SK-N-SH (cell line): ENCODE data around the gene PPP1R12A. TPM values are rescaled to one million over a fixed set of nuclear protein-coding genes. Genes with fewer than 3 reads are reported as not detected.
"Not testable (repeated sequence)": the region's sequence is repeated elsewhere in the genome, so short reads cannot be mapped to it uniquely, and the experiment has no call there.

Experiments
- CTCF ChIA-PET: fragments of 300-600, 350-600 bp; formaldehyde crosslinking; extraction: SDS; loops from one replicate; lab custom pipeline; 2021; lab: Yijun Ruan, JAX
- POLR2A ChIA-PET: fragments of 350-600 bp; sonication (Branson Sonifier 250); formaldehyde crosslinking; extraction: SDS; loops from one replicate; lab custom pipeline; 2020; ENCODE audit warnings: antibody characterized with exemption, inconsistent platforms; lab: Yijun Ruan, JAX
- DNase-seq: peaks from one replicate; pipeline ENCODE4 v3.0.0; 2012
- H2AFZ ChIP-seq: fragments of 200-600 bp; sonication (generic); 2 replicates; pipeline ENCODE4 v1.8.1; 2016; ENCODE audit warnings: antibody characterized with exemption, mild to moderate bottlenecking, low read depth
- H3F3A ChIP-seq: fragments of 200-600 bp; sonication (generic); replicated peaks from 2 replicates; pipeline ENCODE3; 2016; ENCODE audit warnings: antibody characterized with exemption, mild to moderate bottlenecking; ENCODE audit not compliant: insufficient read depth
- H3K27ac ChIP-seq, 2 experiments: fragments of 200-500 bp in 1 of 2; fragments of 200-600 bp in 1 of 2; sonication (Bioruptor generic) in 1 of 2; sonication (generic), shearing (Covaris generic) in 1 of 2; 2 replicates each; pipeline versions ENCODE4 v1.5.1 to v1.6.1; 2014 to 2016; ENCODE audit warnings: low read depth in 2 of 2, inconsistent platforms in 1 of 2, low read length in 1 of 2, mild to moderate bottlenecking in 1 of 2, mixed read lengths in 1 of 2
- H3K27me3 ChIP-seq: fragments of 200-600 bp; sonication (generic), shearing (Covaris generic); 2 replicates; pipeline ENCODE4 v1.6.1; 2016; ENCODE audit warnings: mixed run types; ENCODE audit not compliant: insufficient read depth
- H3K36me3 ChIP-seq, 2 experiments: fragments of 200-500 bp in 1 of 2; fragments of 200-600 bp in 1 of 2; sonication (Bioruptor generic) in 1 of 2; sonication (generic) in 1 of 2; replicated peaks in 1 of 2; 2 replicates each; pipeline versions ENCODE3 to v1.5.1; 2014 to 2016; ENCODE audit warnings: low read length in 1 of 2, mild to moderate bottlenecking in 1 of 2; ENCODE audit not compliant: insufficient read depth in 2 of 2, control insufficient read depth in 1 of 2
- H3K4me1 ChIP-seq, 2 experiments: fragments of 200-500 bp in 1 of 2; fragments of 200-600 bp in 1 of 2; sonication (Bioruptor generic) in 1 of 2; sonication (generic), shearing (Covaris generic) in 1 of 2; 2 replicates each; pipeline versions ENCODE4 v1.5.1 to v1.6.1; 2014 to 2016; ENCODE audit warnings: low read depth in 1 of 2, low read length in 1 of 2, mixed run types in 1 of 2; ENCODE audit not compliant: insufficient read depth in 2 of 2, control insufficient read depth in 1 of 2
- H3K4me2 ChIP-seq: fragments of 200-600 bp; sonication (generic), shearing (Covaris generic); 2 replicates; pipeline ENCODE4 v1.6.1; 2017; ENCODE audit warnings: mixed run types
- H3K4me3 ChIP-seq, 2 experiments: fragments of 200-500 bp in 1 of 2; fragments of 200-600 bp in 1 of 2; sonication (Bioruptor generic) in 1 of 2; sonication (generic), shearing (Covaris generic) in 1 of 2; 2 replicates each; pipeline versions ENCODE4 v1.5.1 to v1.8.1; 2014 to 2016; ENCODE audit warnings: low read depth in 2 of 2, inconsistent platforms in 1 of 2, low read length in 1 of 2, mild to moderate bottlenecking in 1 of 2, mixed read lengths in 1 of 2, moderate library complexity in 1 of 2
- H3K79me2 ChIP-seq: fragments of 200-600 bp; sonication (generic); 2 replicates; pipeline ENCODE4 v1.8.1; 2017; ENCODE audit warnings: mild to moderate bottlenecking; ENCODE audit not compliant: insufficient read depth
- H3K9ac ChIP-seq: fragments of 200-600 bp; sonication (generic); 2 replicates; pipeline ENCODE4 v1.6.1; 2017; ENCODE audit warnings: mixed run types
- H3K9me2 ChIP-seq: fragments of 200-600 bp; sonication (generic); 2 replicates; pipeline ENCODE4 v1.6.1; 2017; ENCODE audit warnings: mixed run types
- H3K9me3 ChIP-seq: fragments of 200-600 bp; sonication (generic); 2 replicates; pipeline ENCODE4 v1.6.1; 2017; ENCODE audit warnings: mixed run types, mild to moderate bottlenecking, moderate library complexity
- H4K20me1 ChIP-seq: fragments of 200-600 bp; sonication (generic); 2 replicates; pipeline ENCODE4 v1.6.1; 2017; ENCODE audit warnings: mild to moderate bottlenecking, mixed run types; ENCODE audit not compliant: insufficient read depth
- ELF1 ChIP-seq: IDR thresholded peaks from 2 replicates; pipeline ENCODE4 v1.4.0; 2012
- FOSL2 ChIP-seq: IDR thresholded peaks from 2 replicates; pipeline ENCODE4 v1.4.0; 2012; ENCODE audit warnings: low read depth, mild to moderate bottlenecking, moderate library complexity, borderline replicate concordance
- FOXM1 ChIP-seq: IDR thresholded peaks from 2 replicates; pipeline ENCODE4 v1.4.0; 2012; ENCODE audit warnings: low read depth, mild to moderate bottlenecking
- GABPA ChIP-seq: IDR thresholded peaks from 2 replicates; pipeline ENCODE4 v1.4.0; 2012; ENCODE audit warnings: low read depth, mild to moderate bottlenecking
- IRF3 ChIP-seq: fragments of 150-350 bp; IDR thresholded peaks from 2 replicates; pipeline ENCODE4 v1.6.1; 2016; ENCODE audit warnings: mild to moderate bottlenecking, low read depth, low read length
- MAX ChIP-seq: IDR thresholded peaks from 2 replicates; pipeline ENCODE4 v1.4.0; 2012; ENCODE audit warnings: low read depth
- MEF2A ChIP-seq: IDR thresholded peaks from 2 replicates; pipeline ENCODE4 v1.4.0; 2012; ENCODE audit warnings: low read depth, borderline replicate concordance
- MXI1 ChIP-seq: IDR thresholded peaks from 2 replicates; pipeline ENCODE4 v1.6.1; 2012; ENCODE audit warnings: mild to moderate bottlenecking, low read depth, low read length, improper control_type of control experiment
- NRF1 ChIP-seq: IDR thresholded peaks from 2 replicates; pipeline ENCODE4 v1.6.1; 2012; ENCODE audit warnings: low read depth, mild to moderate bottlenecking, low read length
- POLR2AphosphoS5 ChIP-seq: IDR thresholded peaks from 2 replicates; pipeline ENCODE4 v1.6.1; 2012; ENCODE audit warnings: low read depth, low read length
- RCOR1 ChIP-seq: fragments of 150-350 bp; IDR thresholded peaks from 2 replicates; pipeline ENCODE4 v1.6.1; 2017; ENCODE audit warnings: antibody characterized with exemption, low read length
- RXRA ChIP-seq: IDR thresholded peaks from 2 replicates; pipeline ENCODE4 v1.4.0; 2012; ENCODE audit warnings: low read depth, mild to moderate bottlenecking, borderline replicate concordance
- SMC3 ChIP-seq: IDR thresholded peaks from 2 replicates; pipeline ENCODE4 v1.6.1; 2012; ENCODE audit warnings: low read depth, low read length, improper control_type of control experiment
- TCF12 ChIP-seq: IDR thresholded peaks from 2 replicates; pipeline ENCODE4 v1.4.0; 2012
- USF1 ChIP-seq: IDR thresholded peaks from 2 replicates; pipeline ENCODE4 v1.4.0; 2012; ENCODE audit warnings: low read depth, borderline replicate concordance
- USF2 ChIP-seq: fragments of 150-350 bp; IDR thresholded peaks from 2 replicates; pipeline ENCODE4 v1.6.1; 2017; ENCODE audit warnings: antibody characterized with exemption, low read length, low read depth, borderline replicate concordance
- ZBTB33 ChIP-seq: IDR thresholded peaks from 2 replicates; pipeline ENCODE4 v1.4.0; 2012; ENCODE audit warnings: low read depth, borderline replicate concordance
- WGBS: methylation state at CpG from one replicate; pipeline ENCODE4 v1.1.6; 2017; ENCODE audit warnings: low lambda C conversion rate; 5-methylcytosine and 5-hydroxymethylcytosine counted together
- polyA plus RNA-seq, 3 experiments: library from polyadenylated mRNA; depleted of rRNA; stranded (reverse); fragments of >200 nt; gene quantifications; 2 replicates each; pipeline ENCODE4 v1.2.3, GENCODE V29; 2012

Gene PPP1R12A
- polyA plus RNA-seq, 1 of the 3 experiments (the other 2 are of a cell fraction): 26.0 TPM

GRCh38 chr12:79881351-79881750, 53.5 kb downstream of the PPP1R12A start:
- Histone ChIP-seq H3K9me3 (no peaks in the 10 kb centered on the region), H3K27ac (no peak overlapping the region), H3K4me3 (no peak overlapping the region), H3K4me2 (no peak overlapping the region), H3K9me2 (no peaks in the 10 kb centered on the region), H3F3A (peaks cover 13% of the 10 kb centered on the region), H3K27me3 (no peaks in the 10 kb centered on the region), H3K36me3 (peaks cover 0 to 21% of the 10 kb centered on the region in 2 experiments), H3K9ac (no peak overlapping the region), H3K79me2 (peaks cover 100% of the 10 kb centered on the region), H3K4me1 (peaks cover 0 to 12% of the 10 kb centered on the region in 2 experiments; a peak in 2 of 4 replicates), H4K20me1 (peaks cover 83% of the 10 kb centered on the region), H2AFZ (no peak overlapping the region)
- DNase-seq: no peak
- CTCF ChIA-PET: no interaction called here
- 100% methylated on average over 2 of the region's 2 CpGs for WGBS
- TF ChIP-seq SMC3 (no peak), IRF3 (no peak), FOXM1 (no peak), FOSL2 (no peak), MAX (no peak), RCOR1 (no peak), ZBTB33 (no peak), GABPA (no peak), USF1 (no peak), MXI1 (no peak), NRF1 (no peak), USF2 (no peak), ELF1 (no peak), MEF2A (no peak), TCF12 (no peak), POLR2AphosphoS5 (no peak), RXRA (no peak)
- POLR2A ChIA-PET: no interaction called here

- H3K27me3 ChIP-seq, POLR2A ChIA-PET, H3K27ac ChIP-seq, H3K4me1 ChIP-seq, H3K9ac ChIP-seq, H2AFZ ChIP-seq, H3K4me2 ChIP-seq, DNase-seq, H3K4me3 ChIP-seq, H3K9me2 ChIP-seq, H3F3A ChIP-seq, H3K9me3 ChIP-seq: not testable (repeated sequence)
- CTCF ChIA-PET: interaction anchor here (1.4 kb wide), 1 partner anchor 9 kb away, joined by 3 read pairs; no protein-coding TSS in a partner anchor
- H3K79me2 ChIP-seq: peaks cover 100% of the 10 kb centered on the region
- H4K20me1 ChIP-seq: peaks cover 76% of the 10 kb centered on the region
- H3K36me3 ChIP-seq: peaks cover 0 to 21% of the 10 kb centered on the region in 2 experiments
- 94% methylated on average over 4 of the region's 4 CpGs for WGBS
Observed at GRCh38 chr12:79878506-79878905, 56.4 kb downstream of the PPP1R12A start.
